ENCODE results near the gene LEMD1.
"Not testable (repeated sequence)": the region's sequence is repeated elsewhere in the genome, so short reads cannot be mapped to it uniquely, and the experiment has no call there.

LEMD1 gene

DNA sequence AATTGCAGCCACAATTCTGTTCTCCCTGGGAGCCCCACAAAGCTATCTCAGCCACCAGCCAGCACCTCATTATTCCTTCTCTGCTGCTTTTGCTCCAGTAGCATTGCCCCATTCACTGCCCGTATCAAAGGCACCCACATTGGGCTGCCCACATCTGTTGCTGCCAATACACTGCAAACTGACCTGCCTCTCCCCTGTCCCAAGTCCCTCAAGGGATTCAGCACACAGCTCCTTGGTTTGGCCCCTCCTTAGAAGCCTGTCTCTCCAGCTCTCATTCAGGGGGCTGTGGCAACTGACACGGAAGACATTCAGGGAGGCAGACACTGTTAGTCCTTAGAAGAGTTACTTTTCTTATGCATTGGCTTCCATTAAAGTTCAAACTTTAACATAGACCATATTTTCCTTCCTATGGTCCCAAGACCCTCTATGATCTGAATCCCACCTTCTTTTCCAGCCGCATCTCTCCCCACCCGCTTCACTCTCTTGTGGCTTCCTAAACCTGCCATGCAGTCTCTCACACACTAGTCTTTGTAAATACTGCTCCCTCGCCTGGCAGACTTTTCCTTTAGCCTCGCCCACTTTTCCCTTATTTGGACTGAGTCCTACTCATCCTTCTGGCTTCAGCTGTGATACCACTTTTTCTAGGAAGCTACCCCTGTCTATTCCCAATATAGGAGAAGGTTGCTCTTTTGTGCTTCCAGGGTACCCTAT, 45.9 kb downstream of the LEMD1 start:
- DNase-seq, result no peak

DNA sequence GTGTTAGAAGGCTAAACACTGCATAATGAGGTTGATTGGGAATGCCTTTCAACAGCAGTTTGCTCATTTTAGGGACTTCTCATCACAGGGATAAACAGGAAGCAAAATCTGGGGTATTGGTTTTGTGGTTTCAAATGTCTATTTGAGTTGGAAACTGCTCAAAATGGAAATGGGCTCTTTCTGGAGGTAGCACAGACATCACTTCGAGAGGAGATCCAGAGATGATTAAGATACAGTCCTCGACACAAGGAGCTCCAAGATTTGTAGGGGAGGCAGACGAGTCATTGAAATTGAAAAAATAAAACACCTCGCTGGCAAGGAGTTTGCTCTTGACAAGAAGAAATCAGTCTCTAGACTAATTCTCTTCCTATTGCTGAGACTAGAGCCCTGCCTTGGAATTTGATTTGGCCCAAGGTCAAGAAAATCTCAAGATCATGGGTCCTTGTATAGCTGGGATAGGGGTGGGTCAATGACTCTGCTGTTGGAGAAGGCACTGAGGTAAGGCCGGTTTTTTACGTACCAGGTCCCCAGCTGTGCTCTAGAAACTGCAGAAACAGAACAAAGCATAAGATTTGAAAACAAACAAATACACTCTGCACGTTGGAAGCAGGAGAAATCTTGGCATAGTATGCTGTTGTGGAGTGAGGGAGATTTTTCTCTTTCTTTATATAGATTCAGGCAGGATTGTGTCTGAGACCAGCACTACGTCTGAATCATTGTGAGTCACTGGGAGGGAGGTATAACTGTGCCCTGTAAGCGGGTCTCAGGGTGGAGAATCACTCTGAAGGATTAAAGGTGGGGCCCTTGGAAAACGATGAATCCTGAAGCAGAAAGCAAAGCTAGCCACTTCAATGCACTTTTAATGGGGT, 47.4 kb downstream of the LEMD1 start:
- DNase-seq, result no peak

GRCh38 chr1:205373798-205374175, 48.1 kb downstream of the LEMD1 start:
- DNase-seq, result no peak

DNA sequence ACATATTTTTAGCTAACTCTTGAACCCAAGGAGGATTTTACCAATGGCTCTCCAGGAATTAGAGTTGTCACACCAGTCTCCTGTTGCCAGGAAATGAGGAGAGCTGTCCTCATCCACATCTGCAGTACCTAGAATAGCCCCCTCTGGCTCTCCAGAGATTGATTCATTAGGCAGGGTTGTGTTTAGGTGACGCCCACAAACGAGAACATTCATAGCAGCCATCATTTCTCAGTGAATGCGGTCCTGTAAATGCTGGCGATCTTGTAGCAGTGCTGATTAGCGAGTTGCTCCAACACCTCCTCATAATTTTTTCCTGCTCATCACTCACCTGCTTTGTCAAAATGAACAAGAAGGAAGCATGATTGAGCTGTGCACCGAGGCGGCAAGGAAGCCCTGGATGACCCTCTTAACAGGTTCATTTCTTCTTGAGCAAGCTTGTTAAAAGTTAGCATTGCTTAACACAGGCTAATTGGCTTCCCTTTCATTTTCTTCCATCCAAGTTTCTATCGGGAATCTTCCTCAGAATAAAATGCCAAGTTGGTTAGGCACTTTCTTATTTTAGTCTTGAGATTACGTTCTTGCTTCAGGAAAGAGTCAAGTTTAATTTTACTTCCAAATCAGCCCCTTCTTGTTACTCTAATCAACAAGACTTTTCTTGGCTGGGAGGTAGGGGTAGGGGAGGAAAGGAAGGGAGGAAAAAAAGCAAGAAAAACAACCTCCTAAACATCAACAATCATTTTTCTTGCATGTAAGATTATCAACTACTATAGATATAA, 48.6 kb downstream of the LEMD1 start:
- no peak for DNase-seq

DNA sequence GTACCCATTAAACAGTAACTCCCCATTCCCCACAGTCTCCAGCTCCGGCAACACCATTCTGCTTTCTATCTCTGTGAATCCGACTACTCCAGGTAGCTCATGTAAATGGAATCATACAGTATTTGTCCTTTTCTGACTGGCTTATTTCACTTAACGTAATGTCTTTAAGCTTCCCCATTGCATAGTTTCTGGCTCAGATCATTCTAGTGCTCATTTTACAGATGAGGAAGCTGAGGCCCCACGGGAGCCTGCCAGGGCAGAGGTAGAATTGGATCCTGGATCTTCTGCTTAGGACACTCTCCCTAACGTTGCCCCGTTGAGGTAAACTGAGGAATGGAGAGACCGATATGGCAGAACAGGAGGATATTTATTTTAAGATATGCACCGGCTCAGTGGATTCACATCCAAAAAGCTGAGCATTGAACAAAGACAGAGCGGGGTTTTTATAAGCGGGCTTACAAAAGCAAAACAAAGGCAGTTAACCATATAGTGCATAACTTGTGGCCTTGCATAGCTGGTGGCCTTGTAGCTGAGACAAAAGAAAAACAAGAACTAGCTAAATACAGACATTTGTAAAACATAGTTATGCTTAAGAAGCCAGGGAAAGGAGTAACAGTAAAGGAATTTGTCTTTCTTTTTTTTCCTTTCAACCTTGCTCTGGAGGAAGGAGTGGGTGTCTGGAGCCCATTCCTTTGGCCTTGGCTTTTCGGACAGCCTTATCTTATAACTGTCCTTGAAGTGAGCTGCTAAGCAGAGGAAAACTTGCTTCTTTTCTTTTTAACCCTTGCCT, 49.8 kb downstream of the LEMD1 start:
- DNase-seq, result no peak

DNA sequence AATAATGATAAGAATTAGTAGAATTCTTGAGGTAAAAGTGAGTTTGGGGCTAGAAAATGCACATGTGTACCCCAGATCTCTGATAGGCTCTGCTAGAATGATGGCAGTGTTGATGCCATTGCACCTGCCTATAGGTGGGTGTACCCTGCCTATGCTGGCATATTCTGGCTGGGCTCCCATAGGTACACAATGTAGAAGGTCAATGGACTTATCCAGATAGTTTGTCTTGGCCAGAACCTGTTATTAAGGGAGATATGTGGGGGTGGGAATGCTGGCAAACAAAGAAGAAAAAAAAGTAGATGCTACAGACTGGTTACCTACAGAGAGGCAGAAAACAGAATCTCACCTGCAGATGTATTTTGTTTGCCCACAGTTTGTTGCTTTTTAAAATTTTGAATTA, 51.1 kb downstream of the LEMD1 start:
- no peak for DNase-seq

GRCh38 chr1:205369701-205370123, 52.1 kb downstream of the LEMD1 start:
- DNase-seq, result no peak

- DNase-seq, result no peak
Observed at GRCh38 chr1:205368478-205368877, 53.4 kb downstream of the LEMD1 start.

- peak; percentile 26 for DNase-seq
Observed at GRCh38 chr1:205365945-205366463, 55.9 kb downstream of the LEMD1 start.

DNA sequence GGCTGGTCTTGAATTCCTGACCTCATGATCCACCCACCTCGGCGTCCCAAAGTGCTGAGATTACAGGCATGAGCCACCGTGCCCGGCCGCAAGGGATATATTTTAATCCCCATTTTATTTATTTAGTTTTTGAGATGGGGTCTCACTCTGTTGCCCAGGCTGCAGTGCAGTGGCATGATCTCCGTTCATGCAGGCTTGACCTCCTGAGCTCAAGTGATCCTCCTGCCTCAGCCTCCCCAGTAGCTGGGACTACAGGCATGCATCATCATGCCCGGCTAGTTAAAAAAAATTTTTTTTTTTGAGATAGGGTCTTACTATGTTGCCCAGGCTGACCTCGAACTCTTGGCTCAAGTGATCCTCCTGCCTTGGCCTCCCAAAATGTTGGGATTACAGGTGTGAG, 56.8 kb downstream of the LEMD1 start:
- DNase-seq, result not testable (repeated sequence)

DNA sequence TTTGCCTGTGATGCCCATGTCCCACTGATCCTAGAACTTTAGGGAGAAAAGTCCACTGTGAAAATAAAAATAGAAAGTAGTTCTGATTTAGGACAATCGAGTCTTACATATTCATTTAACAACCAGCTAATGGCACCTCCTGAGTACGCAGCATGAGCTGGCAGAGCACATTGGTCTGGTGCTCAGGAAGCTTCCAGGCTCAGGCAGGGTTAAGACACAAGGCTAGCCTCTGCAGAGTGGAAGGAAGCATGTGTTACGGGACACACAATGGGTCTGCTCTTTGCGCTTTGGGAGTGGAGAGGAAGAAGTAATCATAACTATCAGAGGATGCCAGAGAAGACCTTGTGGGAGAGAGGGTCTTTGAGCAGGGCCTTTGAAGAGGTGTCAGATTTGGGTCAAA, 61.0 kb downstream of the LEMD1 start:
- DNase-seq, result no peak

DNA sequence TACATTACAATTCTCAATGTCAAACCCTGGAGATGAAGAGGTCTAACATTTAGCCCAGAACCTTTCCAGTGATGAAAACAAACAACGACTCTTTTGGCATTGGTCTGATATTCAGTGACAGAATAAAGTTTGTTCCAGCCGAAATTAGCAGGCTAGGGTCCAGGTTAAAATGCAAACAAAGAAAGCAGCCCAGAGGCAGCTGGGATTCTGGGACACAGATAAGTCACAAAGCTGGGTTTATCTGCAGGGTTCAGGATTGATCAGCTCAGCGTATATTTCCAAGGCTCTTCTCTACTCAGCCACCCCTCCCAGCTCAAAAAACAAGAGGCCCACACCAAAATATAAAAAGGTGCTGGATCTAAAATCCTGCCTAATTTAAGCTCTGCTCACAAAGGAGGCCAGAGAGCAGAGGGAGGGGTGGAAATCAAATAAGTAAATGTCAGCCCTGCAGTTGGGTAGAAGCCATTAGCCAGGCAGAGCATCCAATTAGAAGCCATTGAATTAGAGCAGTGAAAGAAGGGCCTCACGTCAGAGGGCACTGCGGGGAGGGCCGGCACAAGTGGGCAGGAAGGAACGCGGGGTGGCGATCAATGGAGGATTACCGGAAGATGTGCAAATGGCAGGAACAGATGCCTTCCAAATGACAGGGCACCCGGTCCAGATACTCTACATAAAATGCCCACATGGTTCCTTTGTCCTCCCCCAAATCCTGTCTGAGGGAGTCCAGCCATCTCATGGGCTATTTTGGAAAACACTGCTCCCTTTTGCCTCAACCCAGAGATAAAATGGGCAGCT, 61.9 kb downstream of the LEMD1 start:
- no peak for DNase-seq

GRCh38 chr1:205358579-205358978, 63.3 kb downstream of the LEMD1 start:
- no peak for DNase-seq

DNA sequence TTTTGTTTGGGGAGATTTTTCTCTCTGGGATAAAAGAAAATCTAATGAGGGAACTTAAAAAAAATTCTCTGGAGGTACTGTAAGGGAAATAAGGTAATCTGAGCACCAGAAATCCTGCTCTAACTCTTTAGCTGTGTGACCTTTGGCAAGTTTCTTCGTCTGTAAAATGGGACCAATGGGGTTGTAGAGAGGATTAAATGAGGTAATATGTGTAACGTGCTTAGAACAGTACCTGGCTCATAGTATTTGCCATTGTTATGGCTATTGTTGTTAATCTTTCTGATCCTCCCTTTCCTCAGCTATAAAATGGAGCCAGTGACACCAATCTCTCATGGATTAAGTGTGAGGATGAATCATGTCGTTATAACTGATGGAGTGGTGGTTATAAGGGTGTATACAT, 64.3 kb downstream of the LEMD1 start:
- DNase-seq, result no peak

- DNase-seq, result no peak
Observed at GRCh38 chr1:205356440-205357139, 65.3 kb downstream of the LEMD1 start, which contains the start of gene KLHDC8A. TSS of gene KLHDC8A (minus strand) at chr1:205356922. CDS start at chr1:205343604, 13,318 bp downstream.

DNA sequence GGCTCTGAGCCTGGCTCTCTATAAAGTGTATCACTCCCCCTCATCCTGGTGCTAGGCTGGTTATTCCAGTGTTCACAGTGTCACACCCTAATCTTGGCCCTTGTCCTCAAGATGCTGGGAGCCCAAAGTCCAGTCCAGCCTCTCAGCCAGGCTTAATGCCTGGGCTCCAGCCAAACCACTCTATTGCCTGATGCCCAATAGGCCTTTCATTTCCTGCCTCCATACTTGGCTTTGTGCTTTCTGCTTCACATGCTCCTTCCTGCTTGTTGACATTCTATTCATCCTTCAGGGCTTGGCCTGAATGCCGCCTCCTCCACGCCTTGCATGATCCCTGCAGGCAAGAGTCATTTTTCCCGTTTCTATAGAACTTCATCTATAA, 66.8 kb downstream of the LEMD1 start:
- no peak for DNase-seq

DNA sequence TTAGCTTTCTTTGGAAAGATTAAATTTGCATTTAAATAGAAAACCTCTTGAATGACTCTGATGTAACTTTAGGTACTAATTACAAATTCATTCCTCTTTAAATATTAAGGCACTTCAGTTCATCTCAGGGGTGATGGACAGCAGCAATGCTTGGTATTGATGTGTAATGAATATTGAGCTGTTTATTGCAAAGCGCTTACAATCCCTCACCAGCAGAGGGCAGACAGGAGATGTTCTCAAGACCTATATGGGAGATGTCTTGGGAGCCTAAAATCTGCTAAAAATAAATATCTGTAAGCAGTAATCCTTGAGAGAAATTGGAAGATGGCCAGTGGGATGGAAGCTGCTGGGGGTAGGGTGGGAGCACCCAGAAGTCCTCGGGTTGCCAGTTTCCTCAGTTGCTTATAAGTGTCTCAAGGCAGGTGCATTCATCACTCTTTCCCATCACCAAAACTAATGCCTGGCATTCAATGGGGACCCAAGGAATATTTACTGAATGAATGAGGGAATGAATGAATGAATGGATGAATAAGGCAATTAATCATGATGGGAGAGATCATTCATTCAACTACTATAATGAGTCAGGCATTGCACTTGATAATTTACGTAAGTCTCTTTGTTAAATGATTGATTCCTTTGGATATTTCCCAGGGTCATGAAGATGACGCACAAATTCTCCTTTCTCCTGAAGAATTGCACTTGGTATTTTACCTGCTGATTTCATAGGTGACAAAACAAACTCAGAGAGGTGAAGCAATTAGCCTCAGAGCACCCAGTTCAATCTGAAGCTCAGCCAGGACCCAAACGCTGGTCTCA, 67.4 kb downstream of the LEMD1 start:
- peak; percentile 79 for DNase-seq

DNA sequence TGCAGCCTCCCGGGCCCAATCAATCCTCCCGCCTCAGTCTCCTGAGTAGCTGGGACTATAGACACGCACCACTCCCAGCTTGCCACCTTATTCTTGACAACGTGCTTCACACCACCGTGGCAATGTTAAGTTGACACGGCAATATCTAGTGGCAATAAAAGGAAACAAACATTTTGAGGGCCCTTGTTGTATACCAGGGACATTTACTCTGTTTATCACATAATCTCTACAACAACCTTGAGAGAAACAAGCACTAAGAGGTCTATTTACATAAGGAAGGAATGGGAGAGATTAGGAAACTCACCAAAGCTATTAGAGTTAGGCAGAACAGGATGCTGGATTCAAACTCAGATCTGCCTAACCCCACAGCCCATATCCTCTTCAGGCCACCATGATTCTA, 68.2 kb downstream of the LEMD1 start:
- DNase-seq, result no peak

DNA sequence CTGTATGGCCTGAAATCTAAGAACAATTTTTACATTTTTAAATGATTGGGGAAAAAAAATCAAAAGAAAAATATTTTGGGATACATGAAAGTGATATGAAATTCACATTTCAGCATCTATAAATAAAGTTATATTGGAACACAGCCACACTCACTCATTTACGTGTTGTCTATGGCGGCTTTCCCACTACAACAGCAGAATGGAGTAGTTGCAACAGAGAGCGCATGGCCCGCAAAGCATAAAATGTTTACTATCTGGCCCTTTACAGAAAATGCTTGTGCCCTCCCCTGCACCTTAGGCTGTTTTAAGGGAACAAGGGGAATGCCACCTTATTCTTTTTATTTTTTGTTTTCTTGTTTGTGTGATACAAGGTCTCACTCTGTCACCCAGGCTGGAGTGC, 68.7 kb downstream of the LEMD1 start:
- DNase-seq, result no peak

Data from hematopoietic multipotent progenitor cell treated with erythropoietin and hydrocortisone succinate and interleukin-3 and kit ligand, for 8 days (in vitro differentiated cells).